Choroid plexus epithelial cell (primary cell): Measurements from ENCODE around the gene CCDC154.

Experiments used
- DNase-seq: peaks from one replicate; pipeline ENCODE4 v3.0.0-alpha.2; 2010; ENCODE audit warnings: low read depth
- H3K4me3 ChIP-seq: 2 replicates; pipeline ENCODE4 v1.5.1; 2011; ENCODE audit warnings: low read depth, mild to moderate bottlenecking, control low read depth, low read length, moderate library complexity
- CTCF ChIP-seq: conservative IDR thresholded peaks from 2 replicates; pipeline ENCODE4 v1.5.1; 2011; ENCODE audit warnings: low read depth, mild to moderate bottlenecking, control low read depth, inconsistent platforms, low read length, moderate library complexity

CCDC154 gene

DNA sequence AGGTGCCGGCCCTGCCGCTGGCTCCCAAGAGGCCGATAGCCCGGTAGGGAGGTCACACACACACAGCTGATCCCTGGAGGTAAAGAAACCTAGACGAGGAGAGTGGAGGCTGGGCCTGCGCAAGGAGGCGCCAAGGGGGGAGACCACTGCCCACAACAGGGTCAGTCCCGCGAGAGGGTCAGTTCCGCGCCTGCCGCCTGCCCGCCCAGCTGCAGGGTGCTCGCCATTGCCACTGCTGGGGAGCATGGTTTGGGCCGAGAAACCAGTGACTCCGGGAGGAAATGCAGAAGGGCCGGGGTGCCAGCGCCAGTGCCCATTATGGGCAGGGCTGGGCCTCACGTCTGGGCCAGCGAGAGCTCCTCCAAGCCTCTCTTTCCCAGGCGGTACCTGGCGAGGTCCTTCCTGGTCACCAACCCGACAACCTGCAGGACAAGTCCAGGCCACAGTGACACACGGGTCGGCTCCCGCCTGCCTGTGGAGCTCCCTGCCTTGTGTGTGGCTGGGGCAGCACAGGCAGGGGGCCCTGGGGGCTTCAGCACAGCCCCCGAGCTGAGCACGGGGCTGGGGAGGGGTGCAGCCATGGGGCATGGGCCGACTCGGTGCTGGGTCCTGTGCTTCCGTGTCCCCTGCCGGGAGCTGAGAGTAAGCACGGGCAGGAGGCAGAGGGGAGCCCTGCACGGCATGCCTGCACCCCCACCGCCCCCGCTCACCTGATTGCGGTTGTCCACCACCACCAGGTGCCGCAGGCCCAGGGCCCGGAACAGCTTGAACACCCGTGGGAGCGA, 2.1 kb upstream of the CCDC154 start:
- no peak for TF ChIP-seq CTCF
- H3K4me3 ChIP-seq: no peak overlapping the region
- no peak for DNase-seq

- no peak for TF ChIP-seq CTCF
- DNase-seq: no peak
- no peak overlapping the region for H3K4me3 ChIP-seq
These were observed 1.3 kb upstream of the CCDC154 start for GRCh38 chr16:1445518-1446203.

DNA sequence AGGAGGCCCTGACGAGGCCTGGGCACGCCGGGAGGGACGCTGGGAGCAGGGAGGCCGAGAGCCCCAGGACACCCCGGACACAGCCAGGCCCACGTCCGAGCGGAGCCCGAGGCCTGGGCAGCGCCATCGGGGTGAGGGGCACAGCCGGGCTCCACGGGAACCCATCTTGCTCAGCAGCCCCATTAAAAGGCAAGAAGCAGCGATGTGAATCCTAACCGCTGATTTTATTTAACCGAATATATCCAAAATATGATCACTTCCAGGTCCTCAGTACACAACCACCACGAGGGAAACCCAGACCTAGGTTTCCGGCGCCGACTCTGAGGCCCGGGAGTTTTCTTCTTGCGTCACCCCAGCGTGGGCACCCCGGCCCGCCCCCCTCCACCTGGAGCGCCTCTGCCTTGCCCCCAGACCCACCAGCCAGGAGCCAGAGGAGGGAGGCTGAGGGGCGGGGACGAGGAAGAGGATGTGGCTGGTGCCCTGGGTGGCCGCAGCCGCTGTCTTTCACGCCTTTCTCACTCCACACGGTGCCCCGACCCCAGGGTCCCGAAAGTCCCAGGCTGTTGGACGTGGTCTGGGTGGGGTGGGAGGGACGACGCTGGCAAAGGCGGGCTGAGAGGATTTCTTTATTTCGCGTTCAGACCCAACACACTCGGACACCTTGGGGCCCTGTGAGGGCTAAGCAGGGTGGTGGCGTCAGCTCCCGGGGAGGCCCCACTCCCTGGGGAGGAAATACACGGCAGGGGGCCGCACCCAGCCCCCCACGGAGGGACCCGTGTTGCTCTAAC, 568 bp upstream of the CCDC154 start:
- no peak for TF ChIP-seq CTCF
- H3K4me3 ChIP-seq: no peak overlapping the region
- no peak for DNase-seq

GRCh38 chr16:1443403-1443973, 868 bp downstream of the CCDC154 start:
- DNase-seq: no peak
- no peak for TF ChIP-seq CTCF
- no peak overlapping the region for H3K4me3 ChIP-seq

- no peak for DNase-seq
- H3K4me3 ChIP-seq: no peak overlapping the region
These were observed 1.7 kb downstream of the CCDC154 start for GRCh38 chr16:1442697-1443096.

More at GRCh38 chr16:1442697-1443096, 1.7 kb downstream of the CCDC154 start:
- no peak for TF ChIP-seq CTCF
